Stimulated activated CD8-positive, alpha-beta memory T cell treated with anti-CD3 and anti-CD28 coated beads, Interleukin-15, amount 100 ng/mL, for 24 hours (primary cell): ENCODE data around the gene CLASP1.
"Not testable (repeated sequence)": the region's sequence is repeated elsewhere in the genome, so short reads cannot be mapped to it uniquely, and the experiment has no call there.

Source experiments
- DNase-seq: peaks from one replicate; pipeline ENCODE4 v3.0.0-alpha.2; 2020; ENCODE audit warnings: low read depth

The CLASP1 gene

GRCh38 chr2:121348128-121348740, 301.0 kb downstream of the CLASP1 start:
- no peak for DNase-seq

- no peak for DNase-seq
Measured at GRCh38 chr2:121346859-121347258, 302.4 kb downstream of the CLASP1 start.

GRCh38 chr2:121346407-121346806, 302.9 kb downstream of the CLASP1 start:
- no peak for DNase-seq

- no peak for DNase-seq
Measured at GRCh38 chr2:121345887-121346286, 303.4 kb downstream of the CLASP1 start.

GRCh38 chr2:121345101-121345500, 304.2 kb downstream of the CLASP1 start:
- no peak for DNase-seq

- not testable (repeated sequence) for DNase-seq
Measured at GRCh38 chr2:121343828-121344399, 305.3 kb downstream of the CLASP1 start.

GRCh38 chr2:121343191-121343590, 306.1 kb downstream of the CLASP1 start:
- DNase-seq: no peak

GRCh38 chr2:121342751-121343150, 306.5 kb downstream of the CLASP1 start:
- no peak for DNase-seq

GRCh38 chr2:121340926-121341325, 308.3 kb downstream of the CLASP1 start:
- no peak for DNase-seq

GRCh38 chr2:121338281-121338680, 311.0 kb downstream of the CLASP1 start:
- no peak for DNase-seq

- DNase-seq: no peak
Measured at GRCh38 chr2:121336528-121337294, 312.6 kb downstream of the CLASP1 start.

- DNase-seq: no peak
Measured at GRCh38 chr2:121335294-121336290, 313.7 kb downstream of the CLASP1 start.

- no peak for DNase-seq
Measured at GRCh38 chr2:121334581-121335293, 314.5 kb downstream of the CLASP1 start.

- DNase-seq: no peak
Measured at GRCh38 chr2:121333834-121334558, 315.3 kb downstream of the CLASP1 start.

- DNase-seq: no peak
Measured at GRCh38 chr2:121333231-121333630, 316.0 kb downstream of the CLASP1 start.

- DNase-seq: not testable (repeated sequence)
Measured at GRCh38 chr2:121331324-121331723, 317.9 kb downstream of the CLASP1 start.

- no peak for DNase-seq
Measured at GRCh38 chr2:121330921-121331320, 318.3 kb downstream of the CLASP1 start.

- no peak for DNase-seq
Measured at GRCh38 chr2:121329786-121330185, 319.5 kb downstream of the CLASP1 start.

- DNase-seq: no peak
Measured at GRCh38 chr2:121326628-121327027, 322.6 kb downstream of the CLASP1 start.

- DNase-seq: no peak
Measured at GRCh38 chr2:121324601-121325000, 324.7 kb downstream of the CLASP1 start.

- DNase-seq: no peak
Measured at GRCh38 chr2:121321476-121321875, 327.8 kb downstream of the CLASP1 start.
